GM12865 (cell line): ENCODE data around the gene PDE11A.

ENCODE experiments used
- DNase-seq: peaks from one replicate; pipeline ENCODE4 v3.0.0; 2010; ENCODE audit warnings: low read depth
- H3K4me3 ChIP-seq: 2 replicates; pipeline ENCODE4 v1.5.1; 2011; ENCODE audit warnings: mild to moderate bottlenecking, low read depth, low read length, control low read depth
- TF ChIP-seq, protein P1 (sequence below): IDR thresholded peaks from 2 replicates; pipeline ENCODE4 v1.5.1; 2011; ENCODE audit warnings: low read length, control low read depth, low read depth, inconsistent platforms; ENCODE audit not compliant: insufficient read depth; ENCODE audit errors: missing control alignments

The PDE11A gene

DNA sequence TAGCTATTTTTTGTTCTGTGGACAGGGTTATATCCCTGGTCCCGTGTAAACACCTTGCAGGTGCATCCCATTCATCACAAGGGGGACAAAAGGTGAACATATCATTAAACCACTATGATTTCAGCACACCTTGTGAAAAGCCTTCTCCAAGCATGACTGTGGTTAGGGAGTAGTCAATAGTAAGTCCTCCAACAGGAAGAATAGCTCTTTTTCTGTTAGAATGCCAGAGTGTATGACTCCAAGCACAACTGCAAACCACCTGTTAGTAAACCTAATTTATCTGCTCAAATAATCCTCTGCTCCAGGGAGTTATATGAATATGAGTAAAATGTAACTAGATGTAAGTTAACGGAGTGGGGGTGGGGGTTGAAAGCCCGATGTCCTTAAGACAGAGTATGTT, 439.5 kb downstream of the PDE11A start:
- no peak for DNase-seq
- TF ChIP-seq, protein P1, sequence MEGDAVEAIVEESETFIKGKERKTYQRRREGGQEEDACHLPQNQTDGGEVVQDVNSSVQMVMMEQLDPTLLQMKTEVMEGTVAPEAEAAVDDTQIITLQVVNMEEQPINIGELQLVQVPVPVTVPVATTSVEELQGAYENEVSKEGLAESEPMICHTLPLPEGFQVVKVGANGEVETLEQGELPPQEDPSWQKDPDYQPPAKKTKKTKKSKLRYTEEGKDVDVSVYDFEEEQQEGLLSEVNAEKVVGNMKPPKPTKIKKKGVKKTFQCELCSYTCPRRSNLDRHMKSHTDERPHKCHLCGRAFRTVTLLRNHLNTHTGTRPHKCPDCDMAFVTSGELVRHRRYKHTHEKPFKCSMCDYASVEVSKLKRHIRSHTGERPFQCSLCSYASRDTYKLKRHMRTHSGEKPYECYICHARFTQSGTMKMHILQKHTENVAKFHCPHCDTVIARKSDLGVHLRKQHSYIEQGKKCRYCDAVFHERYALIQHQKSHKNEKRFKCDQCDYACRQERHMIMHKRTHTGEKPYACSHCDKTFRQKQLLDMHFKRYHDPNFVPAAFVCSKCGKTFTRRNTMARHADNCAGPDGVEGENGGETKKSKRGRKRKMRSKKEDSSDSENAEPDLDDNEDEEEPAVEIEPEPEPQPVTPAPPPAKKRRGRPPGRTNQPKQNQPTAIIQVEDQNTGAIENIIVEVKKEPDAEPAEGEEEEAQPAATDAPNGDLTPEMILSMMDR, result no peak
- H3K4me3 ChIP-seq, result no peak overlapping the region

- TF ChIP-seq, protein P1, result no peak
- DNase-seq, result no peak
- H3K4me3 ChIP-seq, result no peak overlapping the region
These were observed 440.9 kb downstream of the PDE11A start for GRCh38 chr2:177631680-177632079.

DNA sequence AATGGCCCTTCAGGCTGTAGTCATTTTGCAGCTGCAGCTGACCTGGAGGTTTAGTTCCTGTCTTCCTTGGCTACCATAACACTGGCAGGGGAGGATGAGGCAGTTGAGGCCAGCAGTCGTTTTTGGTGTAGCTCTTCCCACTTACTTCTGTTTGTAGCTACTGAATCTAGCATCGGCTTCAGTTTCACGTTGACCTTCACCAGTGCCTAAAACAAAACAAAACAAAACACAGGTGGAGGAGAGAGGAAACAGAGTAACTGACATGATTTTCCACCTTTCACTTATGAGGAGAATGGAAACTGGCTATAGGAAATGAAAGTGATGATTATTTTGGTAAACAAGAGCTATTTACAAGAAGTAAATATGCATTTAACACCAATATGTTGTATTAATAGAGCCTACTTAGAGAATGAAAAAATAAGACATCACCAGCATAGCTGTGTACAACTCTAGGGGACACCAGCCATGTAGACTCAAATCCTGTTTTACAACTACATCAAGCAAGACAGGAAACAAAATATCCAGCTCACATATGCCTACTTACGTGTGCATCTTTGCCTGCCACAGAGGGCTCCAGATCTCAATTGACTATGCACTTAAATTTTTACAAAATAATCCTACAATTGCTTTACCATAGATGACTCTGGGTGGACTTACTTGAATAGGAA, 443.1 kb downstream of the PDE11A start:
- H3K4me3 ChIP-seq, result no peak overlapping the region
- DNase-seq, result peak; percentile 63
- TF ChIP-seq, protein P1, result no peak

- no peak for DNase-seq
- TF ChIP-seq, protein P1, result no peak
- H3K4me3 ChIP-seq, result no peak overlapping the region
These were observed 443.7 kb downstream of the PDE11A start for GRCh38 chr2:177628831-177629230.

DNA sequence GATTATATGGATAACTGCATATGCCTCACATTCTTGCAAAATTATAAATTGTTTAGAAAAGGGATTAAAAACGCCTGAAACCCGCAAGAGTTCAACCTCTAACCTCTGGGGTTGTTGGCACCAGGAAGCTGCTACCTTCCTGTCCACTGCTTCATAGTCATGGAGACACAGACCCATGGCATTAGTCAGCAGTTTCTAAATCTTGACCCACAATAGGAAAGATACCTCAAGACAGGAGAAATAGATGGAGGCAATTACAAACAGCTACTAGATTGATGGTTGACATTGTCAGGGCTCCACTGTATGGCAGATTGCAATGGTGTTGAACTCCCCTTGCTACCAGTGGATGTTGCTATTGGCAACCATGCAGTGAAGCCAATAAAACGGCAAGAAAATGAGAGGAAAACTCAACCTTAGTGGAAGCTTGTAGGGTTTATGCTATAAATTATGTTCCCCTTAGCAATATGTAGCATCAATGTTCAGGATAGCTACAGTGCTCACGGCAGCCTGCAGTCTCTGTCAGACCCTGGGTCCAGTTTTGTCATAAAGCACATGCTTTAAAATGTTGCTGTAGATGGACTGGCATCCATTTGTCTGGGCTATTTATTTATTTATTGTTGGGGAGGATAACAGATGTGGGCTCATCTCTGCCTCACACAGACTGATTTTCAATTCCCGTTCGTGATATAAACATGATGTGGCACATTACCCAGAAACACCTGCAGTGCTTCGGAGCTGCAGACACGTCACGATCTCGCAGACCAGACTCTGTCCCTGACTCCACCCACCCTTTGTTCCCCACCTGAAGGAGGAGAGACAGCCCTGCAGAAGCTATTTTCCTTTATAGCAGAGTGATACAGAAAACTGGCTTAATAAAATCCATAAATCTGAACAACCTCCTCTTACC, 446.6 kb downstream of the PDE11A start:
- no peak overlapping the region for H3K4me3 ChIP-seq
- TF ChIP-seq, protein P1, result no peak
- peak; percentile 10 for DNase-seq

GRCh38 chr2:177622521-177622920, 450.1 kb downstream of the PDE11A start:
- no peak for DNase-seq
- H3K4me3 ChIP-seq, result no peak overlapping the region
- TF ChIP-seq, protein P1, result no peak
